Stimulated activated CD8-positive, alpha-beta memory T cell treated with anti-CD3 and anti-CD28 coated beads, Interleukin-7, amount 100 ng/mL, for 24 hours (primary cell): ENCODE measurements around the gene PLVAP.
A peak's percentile ranks its signal among the peaks of the same experiment; 100 is the strongest.

ENCODE experiments used
- DNase-seq: peaks from one replicate; pipeline ENCODE4 v3.0.0-alpha.2; 2020; ENCODE audit warnings: low read depth

Gene PLVAP

GRCh38 chr19:17376935-17377600 lies at the start of gene PLVAP:
Gene PLVAP (minus strand): TSS chr19:17377342. CDS start chr19:17377288, 54 bp downstream.
- no peak for DNase-seq

- DNase-seq = no peak
Measured at GRCh38 chr19:17424743-17425365, 47.7 kb upstream of the PLVAP start.

- DNase-seq = no peak
Measured at GRCh38 chr19:17423429-17424208, 46.5 kb upstream of the PLVAP start.

GRCh38 chr19:17421942-17422341 lies 44.8 kb upstream of the PLVAP start:
- no peak for DNase-seq

GRCh38 chr19:17420475-17420924 lies 43.4 kb upstream of the PLVAP start:
- no peak for DNase-seq

GRCh38 chr19:17419621-17420474 lies 42.7 kb upstream of the PLVAP start, which contains the start of gene MVB12A:
Gene MVB12A (plus strand): TSS chr19:17420047. CDS start chr19:17420136, 89 bp downstream.
- DNase-seq = peak; percentile 85

- DNase-seq = no peak
Measured at GRCh38 chr19:17419154-17419620, 42.0 kb upstream of the PLVAP start.

GRCh38 chr19:17418710-17419109 lies 41.6 kb upstream of the PLVAP start:
- DNase-seq = no peak

GRCh38 chr19:17415121-17415520 lies 38.0 kb upstream of the PLVAP start:
- no peak for DNase-seq

- no peak for DNase-seq
Measured at GRCh38 chr19:17414097-17414496, 37.0 kb upstream of the PLVAP start.

- DNase-seq = no peak
Measured at GRCh38 chr19:17411801-17412200, 34.7 kb upstream of the PLVAP start.

- no peak for DNase-seq
Measured at GRCh38 chr19:17409990-17410389, 32.8 kb upstream of the PLVAP start.

- DNase-seq = no peak
Measured at GRCh38 chr19:17406887-17407196, 29.7 kb upstream of the PLVAP start.

GRCh38 chr19:17406046-17406886 lies 29.1 kb upstream of the PLVAP start:
- DNase-seq = no peak

GRCh38 chr19:17405250-17406045 lies 28.3 kb upstream of the PLVAP start, which contains the start of gene BST2:
Gene BST2 (minus strand): TSS chr19:17405630. CDS start chr19:17405575, 55 bp downstream.
- no peak for DNase-seq

- DNase-seq = no peak
Measured at GRCh38 chr19:17404621-17405249, 27.6 kb upstream of the PLVAP start.

GRCh38 chr19:17404015-17404414 lies 26.9 kb upstream of the PLVAP start:
- no peak for DNase-seq

GRCh38 chr19:17402982-17403855 lies 26.1 kb upstream of the PLVAP start:
- no peak for DNase-seq

- no peak for DNase-seq
Measured at GRCh38 chr19:17401628-17402027, 24.5 kb upstream of the PLVAP start.
